T-cell (primary cell): ENCODE measurements around the gene PVR. TPM values are rescaled to one million over a fixed set of nuclear protein-coding genes. Genes with fewer than 3 reads are reported as not detected.
"Not testable (repeated sequence)": the region's sequence is repeated elsewhere in the genome, so short reads cannot be mapped to it uniquely, and the experiment has no call there.

ENCODE experiments used
- ATAC-seq, 4 experiments: fragments of 200-7000 bp in 3 of 4; fragments of 150-1000 bp in 1 of 4; cut with Tn5 transposase; replicated peaks in 1 of 4; 1 replicate in 3 of 4; 2 replicates in 1 of 4; pipeline ENCODE4 v1.10.0; 2021; ENCODE audit warnings: moderate library complexity in 3 of 4, mild to moderate bottlenecking in 2 of 4, moderate number of reproducible peaks in 1 of 4
- CTCF ChIA-PET, 2 donors: fragments of 300-600 bp; sonication (Branson Sonifier 250); formaldehyde crosslinking; loops; one replicate each; lab custom pipeline; 2022; ENCODE audit warnings: antibody characterized with exemption in 2 of 2; lab: Charles Lee
- POLR2A ChIA-PET, 2 donors: fragments of 300-600 bp; sonication (Branson Sonifier 250); formaldehyde crosslinking; loops; one replicate each; lab custom pipeline; 2022; ENCODE audit warnings: antibody characterized with exemption in 2 of 2; lab: Charles Lee
- DNase-seq, 35 experiments: peaks; one replicate each; pipeline versions ENCODE4 v3.0.0 to v3.0.0-alpha.2; 2013 to 2023
- H3K27ac ChIP-seq: one replicate; pipeline ENCODE4 v1.5.1; 2013; ENCODE audit warnings: low read length
- H3K27me3 ChIP-seq, 2 experiments: replicated peaks in 1 of 2; 1 replicate in 1 of 2; 2 replicates in 1 of 2; pipeline versions ENCODE4 v1.6.1 to v1.7.0; 2013; ENCODE audit warnings: low read length in 1 of 2, mixed read lengths in 1 of 2; ENCODE audit not compliant: control insufficient read depth in 2 of 2, insufficient read depth in 2 of 2; ENCODE audit errors: extremely low read depth in 1 of 2
- H3K36me3 ChIP-seq, 2 donors: 1 replicate in 1 of 2; 2 replicates in 1 of 2; pipeline versions ENCODE4 v1.6.1 to v1.7.0; 2013; ENCODE audit warnings: low read length in 1 of 2; ENCODE audit not compliant: control insufficient read depth in 2 of 2, insufficient read depth in 1 of 2; ENCODE audit errors: extremely low read depth in 1 of 2
- H3K4me1 ChIP-seq, 2 experiments: 1 replicate in 1 of 2; 2 replicates in 1 of 2; pipeline versions ENCODE4 v1.6.1 to v1.7.0; 2013; ENCODE audit warnings: low read length in 2 of 2, mixed read lengths in 1 of 2; ENCODE audit not compliant: insufficient read depth in 2 of 2, control insufficient read depth in 1 of 2; ENCODE audit errors: extremely low read depth in 1 of 2
- H3K4me3 ChIP-seq, 2 donors: 1 replicate in 1 of 2; 2 replicates in 1 of 2; pipeline versions ENCODE4 v1.5.1 to v1.7.0; 2013; ENCODE audit warnings: mild to moderate bottlenecking in 2 of 2, low read length in 1 of 2, moderate library complexity in 1 of 2; ENCODE audit not compliant: control insufficient read depth in 1 of 2; ENCODE audit errors: extremely low read depth in 1 of 2
- H3K9me3 ChIP-seq: 2 replicates; pipeline ENCODE4 v1.7.0; 2013
- H3K27ac Mint-ChIP-seq, 2 donors: one replicate each; pipeline ENCODE4 v1.8.0; 2020 to 2021; ENCODE audit warnings: mild to moderate bottlenecking in 2 of 2, mixed read lengths in 2 of 2
- H3K27me3 Mint-ChIP-seq, 2 donors: one replicate each; pipeline ENCODE4 v1.8.0; 2021 to 2022; ENCODE audit warnings: mixed read lengths in 2 of 2
- H3K36me3 Mint-ChIP-seq: one replicate; pipeline ENCODE4 v1.8.0; 2021; ENCODE audit warnings: mixed read lengths
- H3K4me1 Mint-ChIP-seq, 3 donors: one replicate each; pipeline ENCODE4 v1.8.0; 2020 to 2022; ENCODE audit warnings: mixed read lengths in 3 of 3, mild to moderate bottlenecking in 1 of 3
- H3K4me3 Mint-ChIP-seq, 3 donors: one replicate each; pipeline ENCODE4 v1.8.0; 2020 to 2022; ENCODE audit warnings: mild to moderate bottlenecking in 3 of 3, mixed read lengths in 3 of 3, moderate library complexity in 3 of 3
- H3K9me3 Mint-ChIP-seq, 3 donors: one replicate each; pipeline ENCODE4 v1.8.0; 2020 to 2022; ENCODE audit warnings: mixed read lengths in 3 of 3
- WGBS: methylation state at CpG from one replicate; pipeline ENCODE4 v1.1.5; 2013; ENCODE audit warnings: missing lambda C conversion rate; ENCODE audit not compliant: insufficient coverage; 5-methylcytosine and 5-hydroxymethylcytosine counted together
- total RNA-seq, 35 experiments: library from RNA in 6 of 35; stranded (reverse) in 6 of 35; fragments of 120-200 nt in 1 of 35; gene quantifications; one replicate each; pipeline versions ENCODE4 v1.2.1 to v1.2.4 and lab custom pipeline; 2013 to 2026

The PVR gene
- total RNA-seq, 5 donors from 2014 or later (not counting 1 experiment from before 2014, with no cell fraction given), result 1.2 to 3.4 (median 2.8) TPM

DNA sequence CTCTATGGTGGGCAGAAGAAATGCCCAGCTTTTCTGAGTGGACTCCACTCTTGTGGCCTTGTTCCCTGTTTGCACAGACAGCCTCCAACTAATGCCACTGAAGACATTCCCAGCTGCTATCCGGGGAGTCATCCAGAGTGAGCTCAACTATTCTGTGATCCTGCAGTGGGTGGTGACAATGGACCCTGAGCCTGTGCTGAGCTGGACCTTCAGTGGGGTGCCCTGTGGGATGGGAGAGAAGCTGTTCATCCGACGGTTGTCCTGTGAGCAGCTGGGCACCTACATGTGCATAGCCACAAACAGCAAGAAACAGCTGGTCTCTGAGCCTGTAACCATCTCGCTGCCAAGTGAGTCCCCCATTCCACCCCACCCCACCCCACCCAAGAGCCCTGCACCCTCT is 20.1 kb upstream of the PVR start:
- ChIA-PET POLR2A (no interaction called here), CTCF (no interaction called here)
- peaks cover 0 to 25% of the 10 kb centered on the region in 2 experiments for H3K27me3 ChIP-seq
- no peak overlapping the region for H3K4me3 ChIP-seq
- ATAC-seq, result no peak
- Mint-ChIP-seq H3K36me3 (no peaks in the 10 kb centered on the region), H3K4me1 (no peaks in the 10 kb centered on the region), H3K9me3 (no peaks in the 10 kb centered on the region), H3K4me3 (no peak overlapping the region), H3K27ac (no peak overlapping the region), H3K27me3 (peaks cover 9 to 19% of the 10 kb centered on the region in 2 donors)
- H3K36me3 ChIP-seq, result no peaks in the 10 kb centered on the region
- no peak for DNase-seq
- H3K4me1 ChIP-seq, result no peaks in the 10 kb centered on the region
- no peaks in the 10 kb centered on the region for H3K9me3 ChIP-seq
- WGBS, result 94% methylated on average over 2 of the region's 4 CpGs
- no peak overlapping the region for H3K27ac ChIP-seq

DNA sequence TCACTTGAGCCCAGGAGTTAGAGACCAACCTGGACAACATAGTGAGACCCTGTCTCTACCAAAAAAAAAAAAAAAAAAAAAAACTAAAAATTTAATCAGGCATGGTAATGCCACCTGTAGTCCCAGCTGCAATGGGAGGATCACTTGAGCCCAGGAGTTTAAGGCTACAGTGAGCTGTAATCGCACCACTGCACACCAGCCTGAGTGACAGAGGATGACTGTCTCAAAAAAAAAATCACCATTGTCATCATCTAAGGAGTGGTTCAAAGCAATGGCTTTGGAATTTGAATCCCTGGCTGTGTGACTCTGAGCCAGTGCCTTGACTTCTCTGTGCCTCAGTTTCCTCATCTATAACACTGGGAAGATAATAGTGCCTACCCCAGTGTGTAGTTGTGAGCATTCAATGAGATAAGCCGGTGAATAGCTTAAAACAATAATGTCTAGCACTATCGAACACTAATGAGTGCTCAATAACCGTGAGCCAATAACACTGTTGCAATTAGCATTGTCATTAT is 18.8 kb upstream of the PVR start:
- H3K4me1 ChIP-seq, result no peaks in the 10 kb centered on the region
- POLR2A ChIA-PET, result no interaction called here
- DNase-seq (no peak), ATAC-seq (no peak)
- no peaks in the 10 kb centered on the region for H3K9me3 Mint-ChIP-seq
- no CpG with 5 or more reads among the region's 4 CpGs for WGBS
- H3K27me3 Mint-ChIP-seq, result peaks cover 9 to 19% of the 10 kb centered on the region in 2 donors
- CTCF ChIA-PET, result interaction anchor here in 1 of 2 donors (0.7 kb wide), 1 partner anchor 944 kb away, joined by 3 read pairs; no protein-coding TSS in a partner anchor
- H3K27ac ChIP-seq, result no peak overlapping the region
- no peak overlapping the region for H3K4me3 Mint-ChIP-seq
- H3K9me3 ChIP-seq, result no peaks in the 10 kb centered on the region
- H3K4me1 Mint-ChIP-seq, result no peaks in the 10 kb centered on the region
- H3K36me3 ChIP-seq, result no peaks in the 10 kb centered on the region
- H3K27me3 ChIP-seq, result peaks cover 0 to 28% of the 10 kb centered on the region in 2 experiments
- H3K36me3 Mint-ChIP-seq, result no peaks in the 10 kb centered on the region
- no peak overlapping the region for H3K27ac Mint-ChIP-seq
- H3K4me3 ChIP-seq, result no peak overlapping the region

DNA sequence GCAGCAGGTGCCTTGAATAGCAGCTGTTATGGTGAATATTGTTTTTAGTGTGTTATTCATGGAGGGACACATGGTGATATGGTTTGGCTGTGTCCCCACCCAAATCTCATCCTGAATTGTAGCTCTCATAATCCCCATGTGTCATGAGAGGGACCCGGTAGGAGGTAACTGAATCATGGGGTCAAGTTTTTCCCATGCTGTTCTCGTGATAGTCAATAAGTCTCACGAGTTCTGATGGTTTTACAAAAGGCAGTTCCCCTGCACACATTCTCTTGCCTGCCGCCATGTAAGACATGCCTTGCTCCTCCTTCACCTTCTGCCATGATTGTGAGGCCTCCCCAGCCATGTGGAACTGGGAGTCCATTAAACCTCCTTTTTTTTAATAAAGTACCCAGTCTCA is 18.1 kb upstream of the PVR start:
- 88% methylated on average over 4 of the region's 4 CpGs for WGBS
- peaks cover 9 to 18% of the 10 kb centered on the region in 2 donors for H3K27me3 Mint-ChIP-seq
- H3K27ac ChIP-seq, H3K27ac Mint-ChIP-seq, POLR2A ChIA-PET, H3K9me3 Mint-ChIP-seq, H3K4me3 Mint-ChIP-seq, DNase-seq, ATAC-seq, H3K36me3 Mint-ChIP-seq, H3K9me3 ChIP-seq, CTCF ChIA-PET, H3K4me3 ChIP-seq, H3K36me3 ChIP-seq, H3K4me1 Mint-ChIP-seq, H3K4me1 ChIP-seq: not testable (repeated sequence)
- peaks cover 0 to 34% of the 10 kb centered on the region in 2 experiments for H3K27me3 ChIP-seq

GRCh38 chr19:44626048-44626624 is 17.6 kb upstream of the PVR start:
- POLR2A ChIA-PET, result no interaction called here
- H3K27ac Mint-ChIP-seq, result no peak overlapping the region
- peaks cover 9 to 19% of the 10 kb centered on the region in 2 donors for H3K27me3 Mint-ChIP-seq
- H3K27ac ChIP-seq, result no peak overlapping the region
- H3K36me3 Mint-ChIP-seq, result no peaks in the 10 kb centered on the region
- no peak for DNase-seq
- H3K4me3 ChIP-seq, result no peak overlapping the region
- H3K4me1 ChIP-seq, result no peaks in the 10 kb centered on the region
- no peaks in the 10 kb centered on the region for H3K9me3 ChIP-seq
- no peaks in the 10 kb centered on the region for H3K4me1 Mint-ChIP-seq
- H3K9me3 Mint-ChIP-seq, result no peaks in the 10 kb centered on the region
- 100% methylated on average over 1 of the region's 1 CpG for WGBS
- CTCF ChIA-PET, result no interaction called here
- H3K36me3 ChIP-seq, result no peaks in the 10 kb centered on the region
- H3K27me3 ChIP-seq, result peaks cover 0 to 35% of the 10 kb centered on the region in 2 experiments
- no peak for ATAC-seq
- H3K4me3 Mint-ChIP-seq, result no peak overlapping the region

GRCh38 chr19:44627631-44628030 is 16.1 kb upstream of the PVR start:
- H3K27me3 Mint-ChIP-seq, result peaks cover 13 to 19% of the 10 kb centered on the region in 2 donors

GRCh38 chr19:44628793-44629192 is 14.9 kb upstream of the PVR start:
- no peaks in the 10 kb centered on the region for H3K36me3 ChIP-seq
- ATAC-seq, result no peak
- Mint-ChIP-seq H3K27ac (no peak overlapping the region), H3K4me1 (no peaks in the 10 kb centered on the region), H3K36me3 (no peaks in the 10 kb centered on the region), H3K27me3 (peaks cover 13 to 24% of the 10 kb centered on the region in 2 donors), H3K9me3 (no peaks in the 10 kb centered on the region), H3K4me3 (no peak overlapping the region)
- H3K27ac ChIP-seq, result no peak overlapping the region
- no peaks in the 10 kb centered on the region for H3K4me1 ChIP-seq
- CTCF ChIA-PET, result no interaction called here
- POLR2A ChIA-PET, result no interaction called here
- H3K27me3 ChIP-seq, result peaks cover 0 to 24% of the 10 kb centered on the region in 2 experiments
- H3K9me3 ChIP-seq, result no peaks in the 10 kb centered on the region
- H3K4me3 ChIP-seq, result no peak overlapping the region
- WGBS, result 67% methylated on average over 3 of the region's 3 CpGs
- no peak for DNase-seq

More at GRCh38 chr19:44627631-44628030, 16.1 kb upstream of the PVR start:
- WGBS, result 89% methylated on average over 1 of the region's 4 CpGs
- Mint-ChIP-seq H3K9me3 (no peaks in the 10 kb centered on the region), H3K4me3 (no peak overlapping the region), H3K36me3 (no peaks in the 10 kb centered on the region), H3K27ac (no peak overlapping the region), H3K4me1 (no peaks in the 10 kb centered on the region)
- H3K27me3 ChIP-seq, result peaks cover 0 to 33% of the 10 kb centered on the region in 2 experiments
- H3K27ac ChIP-seq, result no peak overlapping the region
- ChIA-PET POLR2A (no interaction called here), CTCF (no interaction called here)
- H3K36me3 ChIP-seq, result no peaks in the 10 kb centered on the region
- no peaks in the 10 kb centered on the region for H3K9me3 ChIP-seq
- ATAC-seq, result no peak
- no peak overlapping the region for H3K4me3 ChIP-seq
- H3K4me1 ChIP-seq, result no peaks in the 10 kb centered on the region
- no peak for DNase-seq
